Fibroblast of lung (primary cell): ENCODE measurements around the gene TBX15. TPM values are rescaled to one million over a fixed set of nuclear protein-coding genes. Genes with fewer than 3 reads are reported as not detected.
"Not testable (repeated sequence)": the region's sequence is repeated elsewhere in the genome, so short reads cannot be mapped to it uniquely, and the experiment has no call there.

Experiments
- DNase-seq, 2 donors: peaks; one replicate each; pipeline versions ENCODE4 v3.0.0 to v3.0.0-alpha.2; 2010; ENCODE audit warnings: low read depth in 2 of 2
- H2AFZ ChIP-seq: 2 replicates; pipeline ENCODE4 v1.5.1; 2012; ENCODE audit warnings: low read length, control low read depth, inconsistent platforms
- H3K27ac ChIP-seq: 2 replicates; pipeline ENCODE4 v1.5.1; 2011; ENCODE audit warnings: low read length, control low read depth; ENCODE audit not compliant: insufficient read depth
- H3K27me3 ChIP-seq: 2 replicates; pipeline ENCODE4 v1.5.1; 2011; ENCODE audit warnings: mild to moderate bottlenecking, low read length; ENCODE audit not compliant: control insufficient read depth, insufficient read depth
- H3K36me3 ChIP-seq: 2 replicates; pipeline ENCODE4 v1.5.1; 2011; ENCODE audit warnings: low read length; ENCODE audit not compliant: control insufficient read depth, insufficient read depth
- H3K4me1 ChIP-seq: 2 replicates; pipeline ENCODE4 v1.5.1; 2011; ENCODE audit warnings: low read length; ENCODE audit not compliant: control insufficient read depth, insufficient read depth; ENCODE audit errors: extremely low read depth
- H3K4me2 ChIP-seq: 2 replicates; pipeline ENCODE4 v1.5.1; 2011; ENCODE audit warnings: low read length, control low read depth; ENCODE audit not compliant: insufficient read depth; ENCODE audit errors: extremely low read depth
- H3K4me3 ChIP-seq, 4 experiments: fragments of 200-600 bp in 1 of 4; sonication (generic) in 1 of 4; replicated peaks in 1 of 4; 2 replicates each; pipeline ENCODE4 v1.5.1; 2011 to 2016; ENCODE audit warnings: low read length in 4 of 4, low read depth in 3 of 4, mild to moderate bottlenecking in 3 of 4, control low read depth in 2 of 4, inconsistent platforms in 1 of 4, mixed read lengths in 1 of 4; ENCODE audit not compliant: insufficient read depth in 1 of 4; ENCODE audit errors: control extremely low read depth in 1 of 4
- H3K79me2 ChIP-seq: 2 replicates; pipeline ENCODE4 v1.5.1; 2012; ENCODE audit warnings: mild to moderate bottlenecking, low read length, inconsistent platforms; ENCODE audit not compliant: control insufficient read depth, insufficient read depth
- H3K9ac ChIP-seq: 2 replicates; pipeline ENCODE4 v1.5.1; 2011; ENCODE audit warnings: mild to moderate bottlenecking, low read length, control low read depth; ENCODE audit not compliant: insufficient read depth
- H3K9me3 ChIP-seq: 2 replicates; pipeline ENCODE4 v1.5.1; 2012; ENCODE audit warnings: low read depth, low read length; ENCODE audit not compliant: control insufficient read depth, insufficient read depth
- H4K20me1 ChIP-seq: 2 replicates; pipeline ENCODE4 v1.5.1; 2011; ENCODE audit warnings: low read length; ENCODE audit not compliant: control insufficient read depth, insufficient read depth; ENCODE audit errors: extremely low read depth
- EZH2 ChIP-seq: IDR thresholded peaks from 2 replicates; pipeline ENCODE4 v1.5.1; 2012; ENCODE audit warnings: low read length, control low read depth, mild to moderate bottlenecking; ENCODE audit errors: missing control alignments
- polyA plus RNA-seq, 2 donors: library from polyadenylated mRNA; depleted of rRNA in 1 of 2; stranded (reverse) in 1 of 2; unstranded in 1 of 2; fragments of >200 nt; gene quantifications; 2 replicates each; pipeline ENCODE4 v1.2.1, GENCODE V29; 2011 to 2012; ENCODE audit warnings: missing spikeins in 1 of 2
- total RNA-seq: library from RNA; depleted of rRNA; stranded (reverse); fragments of >200 nt; gene quantifications from 2 replicates; pipeline ENCODE4 v1.2.1, GENCODE V29; 2014
- TF ChIP-seq, protein P1 (sequence below), 2 donors: IDR thresholded peaks in 1 of 2; conservative IDR thresholded peaks in 1 of 2; 1 replicate in 1 of 2; 2 replicates in 1 of 2; pipeline ENCODE4 v1.5.1; 2011 to 2012; ENCODE audit warnings: low read length in 2 of 2, control low read depth in 1 of 2, inconsistent platforms in 1 of 2, low read depth in 1 of 2, mild to moderate bottlenecking in 1 of 2

TBX15 gene
- total and polyA plus RNA-seq, 2 donors (not counting 1 experiment from before 2014, with no cell fraction given), result 0.50 to 0.99 TPM

- no peak for DNase-seq
- no peak overlapping the region for H2AFZ ChIP-seq
- no peak for TF ChIP-seq EZH2
- TF ChIP-seq, protein P1, sequence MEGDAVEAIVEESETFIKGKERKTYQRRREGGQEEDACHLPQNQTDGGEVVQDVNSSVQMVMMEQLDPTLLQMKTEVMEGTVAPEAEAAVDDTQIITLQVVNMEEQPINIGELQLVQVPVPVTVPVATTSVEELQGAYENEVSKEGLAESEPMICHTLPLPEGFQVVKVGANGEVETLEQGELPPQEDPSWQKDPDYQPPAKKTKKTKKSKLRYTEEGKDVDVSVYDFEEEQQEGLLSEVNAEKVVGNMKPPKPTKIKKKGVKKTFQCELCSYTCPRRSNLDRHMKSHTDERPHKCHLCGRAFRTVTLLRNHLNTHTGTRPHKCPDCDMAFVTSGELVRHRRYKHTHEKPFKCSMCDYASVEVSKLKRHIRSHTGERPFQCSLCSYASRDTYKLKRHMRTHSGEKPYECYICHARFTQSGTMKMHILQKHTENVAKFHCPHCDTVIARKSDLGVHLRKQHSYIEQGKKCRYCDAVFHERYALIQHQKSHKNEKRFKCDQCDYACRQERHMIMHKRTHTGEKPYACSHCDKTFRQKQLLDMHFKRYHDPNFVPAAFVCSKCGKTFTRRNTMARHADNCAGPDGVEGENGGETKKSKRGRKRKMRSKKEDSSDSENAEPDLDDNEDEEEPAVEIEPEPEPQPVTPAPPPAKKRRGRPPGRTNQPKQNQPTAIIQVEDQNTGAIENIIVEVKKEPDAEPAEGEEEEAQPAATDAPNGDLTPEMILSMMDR (conservative IDR thresholded peaks at IDR 0.05 in 1 of 2, IDR thresholded peaks at IDR 0.05 in 1 of 2; ENCODE audit: low read depth in 1 of 2, low read length in 2 of 2), result no peak
- no peak overlapping the region for H3K4me2 ChIP-seq
- H3K9ac ChIP-seq, result no peak overlapping the region
- no peaks in the 10 kb centered on the region for H3K9me3 ChIP-seq
- no peaks in the 10 kb centered on the region for H3K79me2 ChIP-seq
- no peaks in the 10 kb centered on the region for H4K20me1 ChIP-seq
- H3K27me3 ChIP-seq, result no peaks in the 10 kb centered on the region
- H3K4me3 ChIP-seq, result no peak overlapping the region
- H3K4me1 ChIP-seq, result no peaks in the 10 kb centered on the region
- H3K27ac ChIP-seq, result no peak overlapping the region
- H3K36me3 ChIP-seq, result no peaks in the 10 kb centered on the region
Observed at GRCh38 chr1:118958140-118958539, 30.0 kb downstream of the TBX15 start.

DNA sequence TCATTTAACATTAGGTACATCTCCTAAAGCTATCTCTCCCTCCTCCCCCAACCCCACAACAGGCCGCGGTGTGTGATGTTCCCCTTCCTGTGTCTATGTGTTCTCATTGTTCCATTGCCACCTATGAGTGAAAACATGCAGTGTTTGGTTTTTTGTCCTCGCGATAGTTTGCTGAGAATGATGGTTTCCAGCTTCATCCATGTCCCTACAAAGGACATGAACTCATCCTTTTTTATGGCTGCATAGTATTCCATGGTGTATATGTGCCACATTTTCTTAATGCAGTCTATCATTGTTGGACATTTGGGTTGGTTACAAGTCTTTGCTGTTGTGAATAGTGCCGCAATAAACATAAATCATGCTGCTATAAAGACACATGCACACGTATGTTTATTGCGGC lies 30.6 kb downstream of the TBX15 start:
- not testable (repeated sequence) for H3K4me1 ChIP-seq, H4K20me1 ChIP-seq, H3K9ac ChIP-seq, H3K36me3 ChIP-seq, DNase-seq, H3K27ac ChIP-seq, H2AFZ ChIP-seq, H3K9me3 ChIP-seq, H3K4me2 ChIP-seq, H3K4me3 ChIP-seq, H3K79me2 ChIP-seq, H3K27me3 ChIP-seq

DNA sequence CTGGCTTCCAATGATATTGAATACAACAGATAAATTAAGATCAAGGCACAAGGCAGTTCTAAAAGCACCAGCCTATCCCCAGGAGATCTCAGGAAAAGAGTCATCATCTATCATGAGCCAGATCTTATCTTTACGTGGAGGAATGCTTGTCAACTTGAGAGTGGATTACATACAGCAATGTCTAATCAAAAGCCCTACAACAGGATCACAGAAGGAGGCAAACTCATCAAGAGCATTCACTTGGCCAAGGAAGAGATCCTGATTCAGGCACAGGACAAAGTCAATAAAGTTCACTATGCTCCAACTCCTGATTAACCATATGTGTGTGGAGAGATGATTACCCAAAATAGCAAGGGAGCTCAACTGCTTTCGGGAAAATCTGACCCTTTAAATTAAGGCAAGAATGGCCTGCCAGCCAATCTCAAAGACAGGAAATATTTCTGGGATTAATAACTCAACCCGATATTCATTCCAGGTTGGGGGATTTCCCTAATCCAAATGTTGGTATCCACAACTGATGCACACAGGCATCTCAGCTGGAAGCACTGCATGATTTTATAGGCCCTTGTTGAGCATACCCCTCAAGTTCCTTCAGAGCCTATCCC lies 33.7 kb downstream of the TBX15 start:
- Histone ChIP-seq H3K4me3 (no peak overlapping the region), H4K20me1 (no peaks in the 10 kb centered on the region), H3K4me1 (no peaks in the 10 kb centered on the region), H3K27ac (no peak overlapping the region), H3K9ac (no peak overlapping the region), H3K36me3 (no peaks in the 10 kb centered on the region), H3K9me3 (no peaks in the 10 kb centered on the region), H3K79me2 (no peaks in the 10 kb centered on the region), H3K4me2 (no peak overlapping the region), H2AFZ (no peak overlapping the region), H3K27me3 (no peaks in the 10 kb centered on the region)
- TF ChIP-seq EZH2, result no peak
- TF ChIP-seq, protein P1 (conservative IDR thresholded peaks at IDR 0.05 in 1 of 2, IDR thresholded peaks at IDR 0.05 in 1 of 2; ENCODE audit: low read depth in 1 of 2, low read length in 2 of 2), result no peak
- DNase-seq, result no peak
